ENCODE measurements around the gene PAF1. TPM values are rescaled to one million over a fixed set of nuclear protein-coding genes. Genes with fewer than 3 reads are reported as not detected.

The PAF1 gene
- total RNA-seq, 2 experiments from 2014 or later: 33.1 to 45.9 TPM

DNA sequence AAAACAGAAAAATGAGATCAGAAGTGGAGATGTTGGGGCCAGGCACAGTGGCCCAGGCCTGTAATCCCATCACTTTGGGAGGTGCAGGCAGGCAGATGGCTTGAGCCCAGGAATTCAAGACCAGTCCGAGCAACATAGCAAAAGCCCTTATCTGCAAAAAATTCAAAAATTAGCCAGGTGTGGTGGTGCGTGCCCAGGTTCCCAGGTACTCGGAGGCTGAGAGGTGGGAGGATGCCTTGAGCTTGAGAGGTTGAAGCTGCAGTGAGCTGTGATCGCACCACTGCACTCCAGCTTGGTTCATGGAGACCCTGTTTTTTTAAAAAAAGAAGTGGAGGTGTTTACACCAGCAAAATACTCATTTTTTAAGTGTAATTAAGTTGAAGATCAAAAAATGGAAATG lies 9.2 kb upstream of the PAF1 start:
- H3K27ac ChIP-seq (ENCODE audit: low read depth, low read length, poor library complexity, severe bottlenecking): peak overlapping the region; percentile 9
- H3K4me2 ChIP-seq (ENCODE audit: low read length): 0 out of 2 replicates have a peak overlapping the region, but pooled peaks have one; percentile 8
- H3K4me3 ChIP-seq (ENCODE audit: low read depth, low read length, poor library complexity, severe bottlenecking): no peak overlapping the region
- no peak for DNase-seq (ENCODE audit: low spot score)
- no peaks in the 10 kb centered on the region for H3K9me3 ChIP-seq (ENCODE audit: low read length)
- no peaks in the 10 kb centered on the region for H3K79me2 ChIP-seq (ENCODE audit: insufficient read depth, low read depth, low read length)
- BruUV-seq (replicated peaks): no TSS peak
- H3K36me3 ChIP-seq (ENCODE audit: insufficient read depth, low read length): peaks cover 22% of the 10 kb centered on the region
- no peak overlapping the region for H2AFZ ChIP-seq (ENCODE audit: low read length)
- H3K4me1 ChIP-seq (ENCODE audit: insufficient read depth, low read length, poor library complexity, severe bottlenecking): peaks cover 75% of the 10 kb centered on the region
- TF ChIP-seq, protein P1, sequence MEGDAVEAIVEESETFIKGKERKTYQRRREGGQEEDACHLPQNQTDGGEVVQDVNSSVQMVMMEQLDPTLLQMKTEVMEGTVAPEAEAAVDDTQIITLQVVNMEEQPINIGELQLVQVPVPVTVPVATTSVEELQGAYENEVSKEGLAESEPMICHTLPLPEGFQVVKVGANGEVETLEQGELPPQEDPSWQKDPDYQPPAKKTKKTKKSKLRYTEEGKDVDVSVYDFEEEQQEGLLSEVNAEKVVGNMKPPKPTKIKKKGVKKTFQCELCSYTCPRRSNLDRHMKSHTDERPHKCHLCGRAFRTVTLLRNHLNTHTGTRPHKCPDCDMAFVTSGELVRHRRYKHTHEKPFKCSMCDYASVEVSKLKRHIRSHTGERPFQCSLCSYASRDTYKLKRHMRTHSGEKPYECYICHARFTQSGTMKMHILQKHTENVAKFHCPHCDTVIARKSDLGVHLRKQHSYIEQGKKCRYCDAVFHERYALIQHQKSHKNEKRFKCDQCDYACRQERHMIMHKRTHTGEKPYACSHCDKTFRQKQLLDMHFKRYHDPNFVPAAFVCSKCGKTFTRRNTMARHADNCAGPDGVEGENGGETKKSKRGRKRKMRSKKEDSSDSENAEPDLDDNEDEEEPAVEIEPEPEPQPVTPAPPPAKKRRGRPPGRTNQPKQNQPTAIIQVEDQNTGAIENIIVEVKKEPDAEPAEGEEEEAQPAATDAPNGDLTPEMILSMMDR (conservative IDR thresholded peaks at IDR 0.05; ENCODE audit: low read length): no peak
- TF ChIP-seq EZH2phosphoT487 (IDR thresholded peaks at IDR 0.05; ENCODE audit: borderline replicate concordance, low read depth, low read length): no peak
- ChIA-PET POLR2A (no interaction called here), CTCF (ENCODE audit: unreplicated experiment) (no interaction called here)
- intact Hi-C loops (cut with micrococcal nuclease; ENCODE audit: unreplicated experiment): loop anchor here (10.0 kb wide), 2 partner anchors 545 to 555 kb away; no protein-coding TSS in a partner anchor
- no peaks in the 10 kb centered on the region for H3K9me2 ChIP-seq (ENCODE audit: insufficient read depth, low read length)
- no peaks in the 10 kb centered on the region for H4K20me1 ChIP-seq (ENCODE audit: insufficient read depth, low read length)

DNA sequence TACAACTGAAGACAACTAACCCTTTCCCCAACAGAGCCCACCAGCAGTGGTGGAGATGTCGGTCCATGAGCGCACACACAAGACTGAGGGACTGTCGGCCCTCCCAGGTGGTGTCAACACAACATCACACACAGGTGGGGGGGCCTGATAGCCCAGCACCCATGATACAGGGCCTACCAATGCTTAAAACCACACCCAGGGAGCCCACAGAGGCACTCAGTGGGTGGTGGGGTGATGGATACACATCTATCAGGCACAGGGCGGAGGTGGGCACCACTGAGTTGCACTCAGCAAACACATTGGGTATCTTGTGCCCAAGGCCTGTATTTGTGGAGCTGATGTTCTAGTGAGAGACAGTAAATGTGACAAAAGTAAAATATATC lies 8.8 kb upstream of the PAF1 start:
- intact Hi-C loops (cut with micrococcal nuclease; ENCODE audit: unreplicated experiment): loop anchor here (10.0 kb wide), 2 partner anchors 545 to 555 kb away; no protein-coding TSS in a partner anchor
- no peaks in the 10 kb centered on the region for H3K79me2 ChIP-seq (ENCODE audit: insufficient read depth, low read depth, low read length)
- H3K4me1 ChIP-seq (ENCODE audit: insufficient read depth, low read length, poor library complexity, severe bottlenecking): peaks cover 71% of the 10 kb centered on the region

More for the DNA sequence above, 8.8 kb upstream of the PAF1 start:
- DNase-seq (ENCODE audit: low spot score): no peak
- Histone ChIP-seq H4K20me1 (ENCODE audit: insufficient read depth, low read length) (no peaks in the 10 kb centered on the region), H2AFZ (ENCODE audit: low read length) (no peak overlapping the region), H3K36me3 (ENCODE audit: insufficient read depth, low read length) (peaks cover 24% of the 10 kb centered on the region), H3K4me2 (ENCODE audit: low read length) (0 out of 2 replicates have a peak overlapping the region, but pooled peaks have one; percentile 8), H3K4me3 (ENCODE audit: low read depth, low read length, poor library complexity, severe bottlenecking) (no peak overlapping the region), H3K9me2 (ENCODE audit: insufficient read depth, low read length) (no peaks in the 10 kb centered on the region), H3K9me3 (ENCODE audit: low read length) (no peaks in the 10 kb centered on the region), H3K27ac (ENCODE audit: low read depth, low read length, poor library complexity, severe bottlenecking) (peak overlapping the region; percentile 9)
- TF ChIP-seq, protein P1 (conservative IDR thresholded peaks at IDR 0.05; ENCODE audit: low read length): no peak
- TF ChIP-seq EZH2phosphoT487 (IDR thresholded peaks at IDR 0.05; ENCODE audit: borderline replicate concordance, low read depth, low read length): no peak
- POLR2A ChIA-PET: no interaction called here
- CTCF ChIA-PET (ENCODE audit: unreplicated experiment): no interaction called here
- BruUV-seq (replicated peaks): no TSS peak

Data from OCI-LY7 (cell line).